Omental fat pad (tissue), 4 donors: ENCODE results near the gene CD6. TPM values are rescaled to one million over a fixed set of nuclear protein-coding genes. Genes with fewer than 3 reads are reported as not detected.
A peak's percentile ranks its signal among the peaks of the same experiment; 100 is the strongest.
"Not testable (repeated sequence)": the region's sequence is repeated elsewhere in the genome, so short reads cannot be mapped to it uniquely, and the experiment has no call there.

Experiments
- ATAC-seq: fragments of 150-250 bp; one replicate; pipeline ENCODE4 v1.9.1; 2016; ENCODE audit warnings: mild to moderate bottlenecking, moderate library complexity; ENCODE audit not compliant: low FRiP score
- DNase-seq: peaks from one replicate; pipeline ENCODE4 v3.0.0-alpha.2; 2019; ENCODE audit warnings: low spot score
- CTCF ChIP-seq, 3 donors: fragments of 450-650 bp; IDR thresholded peaks; one replicate each; pipeline ENCODE4 v1.5.1; 2016 to 2017; ENCODE audit warnings: antibody characterized with exemption in 3 of 3, mild to moderate bottlenecking in 3 of 3, moderate library complexity in 2 of 3
- total RNA-seq, 4 donors: library from RNA; depleted of rRNA; stranded (reverse); fragments of >200 nt; gene quantifications; one replicate each; pipeline ENCODE4 v1.1.0, GENCODE V29; 2016

The CD6 gene
- total RNA-seq, 4 donors from 2014 or later, result 0.79 to 6.5 (median 2.2) TPM

GRCh38 chr11:61057615-61058014 lies 86.1 kb downstream of the CD6 start:
- ATAC-seq (no peak), DNase-seq (no peak)
- TF ChIP-seq CTCF (IDR thresholded peaks at IDR 0.05), result no peak

- no peak for DNase-seq
- no peak for TF ChIP-seq CTCF (IDR thresholded peaks at IDR 0.05)
- no peak for ATAC-seq
Measured at GRCh38 chr11:61058583-61059259, 87.2 kb downstream of the CD6 start.

DNA sequence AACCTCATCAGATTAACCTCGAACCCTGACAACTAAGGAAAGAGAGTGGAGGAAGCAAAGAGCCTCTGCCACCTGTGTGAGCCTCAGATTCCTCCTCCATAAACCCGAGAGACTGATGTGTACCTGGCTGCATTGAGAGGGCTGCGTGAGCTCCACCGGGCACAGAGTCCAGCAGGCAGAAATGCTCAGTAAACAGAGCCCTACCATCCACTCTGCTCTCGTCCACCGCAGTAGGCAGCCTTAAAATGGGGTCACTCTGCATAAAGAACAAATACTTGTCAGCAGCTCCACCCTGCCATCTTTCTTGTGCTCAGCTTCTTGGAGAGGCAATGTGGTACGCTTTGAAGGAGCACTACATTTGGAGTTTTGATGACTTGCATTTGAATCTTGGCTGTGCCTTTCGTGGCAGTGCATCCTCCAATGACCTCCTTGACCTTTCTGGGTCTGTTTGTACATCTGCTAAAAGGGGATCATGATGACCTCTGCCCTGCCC lies 87.8 kb downstream of the CD6 start:
- DNase-seq (no peak), ATAC-seq (no peak)
- no peak for TF ChIP-seq CTCF (IDR thresholded peaks at IDR 0.05)

DNA sequence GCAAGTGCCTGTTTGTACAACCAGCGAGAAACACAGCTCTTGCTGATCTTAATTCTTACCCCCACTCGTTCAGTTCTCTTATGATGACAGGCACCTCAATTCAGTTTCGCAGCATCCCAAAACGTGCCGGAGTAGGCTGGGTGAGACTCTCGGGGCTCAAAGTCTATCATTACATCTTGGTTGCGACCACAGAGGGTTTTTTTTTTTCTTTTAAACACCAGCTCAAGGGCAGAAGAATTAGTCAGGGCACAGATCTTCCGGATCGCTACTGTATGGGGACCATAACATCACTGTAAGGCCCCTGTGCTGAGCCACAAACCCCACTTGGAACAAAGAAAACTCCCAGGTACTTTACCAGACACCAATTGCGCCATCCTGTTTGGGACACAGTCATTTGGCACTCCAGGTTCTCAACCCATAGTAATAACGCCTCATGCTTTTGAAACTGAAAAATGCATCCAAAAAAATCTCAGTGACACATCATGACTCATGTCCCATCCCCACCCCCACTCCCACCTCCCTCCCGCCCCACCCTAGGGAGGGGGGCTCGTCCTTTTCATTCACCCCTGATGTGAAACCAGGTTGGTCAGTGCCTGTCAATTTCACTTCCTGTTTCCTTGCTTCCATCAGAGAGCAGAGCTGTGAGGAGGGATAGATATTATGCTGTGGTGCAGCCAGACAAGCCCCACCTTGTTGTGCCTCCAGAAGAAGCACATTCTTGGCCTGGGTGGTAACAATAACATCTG lies 89.8 kb downstream of the CD6 start:
- peak; percentile 55 for ATAC-seq
- no peak for DNase-seq

GRCh38 chr11:61062181-61062930 lies 90.9 kb downstream of the CD6 start:
- TF ChIP-seq CTCF (IDR thresholded peaks at IDR 0.05), result no peak
- DNase-seq (no peak), ATAC-seq (no peak)

More for the DNA sequence above, 89.8 kb downstream of the CD6 start:
- TF ChIP-seq CTCF (IDR thresholded peaks at IDR 0.05), result no peak

- not testable (repeated sequence) for DNase-seq, ATAC-seq
Measured at GRCh38 chr11:61065236-61065635, 93.8 kb downstream of the CD6 start.

- DNase-seq (no peak), ATAC-seq (no peak)
- no peak for TF ChIP-seq CTCF (IDR thresholded peaks at IDR 0.05)
Measured at GRCh38 chr11:61065955-61066638, 94.6 kb downstream of the CD6 start.
